ENCODE data around the gene SETD5.

The SETD5 gene

GRCh38 chr3:9397332-9397905 is at the start of gene SETD5:
SETD5 (plus strand) TSS chr3:9397615; CDS start chr3:9428939, 31,324 bp downstream.
- peak; percentile 98 to 99 for DNase-seq

- DNase-seq, result no peak
These were observed 49.5 kb upstream of the SETD5 start for GRCh38 chr3:9347887-9348286.

- DNase-seq, result no peak
These were observed 47.9 kb upstream of the SETD5 start for GRCh38 chr3:9349321-9350117.

GRCh38 chr3:9351709-9352126 is 45.7 kb upstream of the SETD5 start:
- DNase-seq, result no peak

GRCh38 chr3:9352917-9353752 is 44.3 kb upstream of the SETD5 start:
- DNase-seq, result peak; percentile 39 to 78

GRCh38 chr3:9361691-9362388 is 35.6 kb upstream of the SETD5 start:
- DNase-seq, result no peak

GRCh38 chr3:9362731-9363530 is 34.5 kb upstream of the SETD5 start, which contains the start of gene THUMPD3:
THUMPD3 (plus strand) TSS chr3:9363054; CDS start chr3:9365069, 2,015 bp downstream.
- DNase-seq, result peak; percentile 96 to 98

GRCh38 chr3:9369508-9369907 is 27.9 kb upstream of the SETD5 start:
- no peak for DNase-seq

GRCh38 chr3:9373465-9373864 is 23.9 kb upstream of the SETD5 start:
- no peak for DNase-seq

GRCh38 chr3:9377981-9378380 is 19.4 kb upstream of the SETD5 start:
- DNase-seq, result no peak

GRCh38 chr3:9379327-9379726 is 18.1 kb upstream of the SETD5 start:
- no peak for DNase-seq

GRCh38 chr3:9380014-9380413 is 17.4 kb upstream of the SETD5 start:
- DNase-seq, result no peak

- peak in 1 of 2 donors; percentile 44 for DNase-seq
These were observed 13.1 kb upstream of the SETD5 start for GRCh38 chr3:9384141-9384828.

GRCh38 chr3:9385187-9386077 is 12.0 kb upstream of the SETD5 start:
- no peak for DNase-seq

GRCh38 chr3:9386078-9386459 is 11.3 kb upstream of the SETD5 start:
- no peak for DNase-seq

- no peak for DNase-seq
These were observed 10.7 kb upstream of the SETD5 start for GRCh38 chr3:9386501-9387321.

GRCh38 chr3:9387322-9387655 is 10.1 kb upstream of the SETD5 start:
- no peak for DNase-seq

GRCh38 chr3:9388142-9388541 is 9.3 kb upstream of the SETD5 start:
- no peak for DNase-seq

GRCh38 chr3:9388562-9389272 is 8.7 kb upstream of the SETD5 start:
- DNase-seq, result no peak
